GM23338 (cell line): Measurements from ENCODE around the gene CYP21A2. TPM values are rescaled to one million over a fixed set of nuclear protein-coding genes. Genes with fewer than 3 reads are reported as not detected.

Experiments
- ATAC-seq: fragments of 200-7000 bp; cut with Tn5 transposase; 3 replicates; pipeline ENCODE4 v1.9.1; 2020
- DNase-seq: peaks from one replicate; pipeline ENCODE4 v3.0.0-alpha.2; 2015; ENCODE audit warnings: low spot score
- H2AFZ ChIP-seq: fragments of 200-600 bp; sonication (generic); 2 replicates; pipeline ENCODE4 v1.8.0; 2016; ENCODE audit warnings: antibody characterized with exemption, mild to moderate bottlenecking, moderate library complexity
- H3F3A ChIP-seq: fragments of 200-600 bp; sonication (generic); replicated peaks from 2 replicates; pipeline ENCODE4 v1.8.0; 2017; ENCODE audit warnings: antibody characterized with exemption, mixed run types, low read depth
- H3K27ac ChIP-seq: fragments of 200-600 bp; sonication (generic); 2 replicates; pipeline ENCODE4 v1.6.1; 2016; ENCODE audit warnings: low read depth
- H3K27me3 ChIP-seq: fragments of 200-600 bp; sonication (generic); 2 replicates; pipeline ENCODE4 v1.8.0; 2016; ENCODE audit warnings: mild to moderate bottlenecking, mixed run types, moderate library complexity; ENCODE audit not compliant: insufficient read depth
- H3K36me3 ChIP-seq: fragments of 200-600 bp; sonication (generic); 2 replicates; pipeline ENCODE4 v1.8.0; 2016; ENCODE audit warnings: mild to moderate bottlenecking; ENCODE audit not compliant: insufficient read depth
- H3K4me1 ChIP-seq: fragments of 200-600 bp; sonication (generic); 2 replicates; pipeline ENCODE4 v1.8.0; 2016; ENCODE audit warnings: mild to moderate bottlenecking, moderate library complexity; ENCODE audit not compliant: insufficient read depth
- H3K4me2 ChIP-seq: fragments of 200-600 bp; sonication (generic); 2 replicates; pipeline ENCODE4 v1.7.1; 2017; ENCODE audit warnings: mixed run types
- H3K4me3 ChIP-seq: fragments of 200-600 bp; sonication (generic); 2 replicates; pipeline ENCODE4 v1.6.1; 2016; ENCODE audit warnings: mixed run types
- H3K79me2 ChIP-seq: fragments of 200-600 bp; sonication (generic); replicated peaks from 2 replicates; pipeline ENCODE4 v1.8.0; 2017; ENCODE audit warnings: mild to moderate bottlenecking; ENCODE audit not compliant: insufficient read depth
- H3K9me2 ChIP-seq: fragments of 200-600 bp; sonication (generic); 2 replicates; pipeline ENCODE4 v1.8.0; 2017; ENCODE audit not compliant: insufficient read depth
- H4K20me1 ChIP-seq: fragments of 200-600 bp; sonication (generic); replicated peaks from 2 replicates; pipeline ENCODE4 v1.8.0; 2017; ENCODE audit warnings: mild to moderate bottlenecking; ENCODE audit not compliant: insufficient read depth
- H3K27ac Mint-ChIP-seq: 2 replicates; pipeline ENCODE4 v1.8.0; 2020; ENCODE audit warnings: inconsistent platforms, mild to moderate bottlenecking, moderate library complexity, mixed read lengths
- H3K27me3 Mint-ChIP-seq: 3 replicates; pipeline ENCODE4 v1.8.0; 2022; ENCODE audit warnings: low read depth, mild to moderate bottlenecking, moderate library complexity, mixed read lengths, inconsistent platforms; ENCODE audit not compliant: insufficient read depth, poor library complexity
- H3K36me3 Mint-ChIP-seq: 3 replicates; pipeline ENCODE4 v1.8.0; 2021; ENCODE audit warnings: low read depth, mild to moderate bottlenecking, inconsistent platforms, moderate library complexity, mixed read lengths
- H3K4me1 Mint-ChIP-seq: 3 replicates; pipeline ENCODE4 v1.8.0; 2020; ENCODE audit warnings: mild to moderate bottlenecking, inconsistent platforms, mixed read lengths
- H3K4me3 Mint-ChIP-seq: 3 replicates; pipeline ENCODE4 v1.8.0; 2021; ENCODE audit warnings: moderate library complexity, mild to moderate bottlenecking, inconsistent platforms, mixed read lengths
- H3K9me3 Mint-ChIP-seq: 3 replicates; pipeline ENCODE4 v1.8.0; 2020; ENCODE audit warnings: moderate library complexity, mild to moderate bottlenecking, inconsistent platforms, mixed read lengths
- CREB1 ChIP-seq: fragments of 250-450 bp; sonication (Bioruptor Pico); IDR thresholded peaks from 2 replicates; pipeline ENCODE4 v1.5.0; 2020; ENCODE audit warnings: low read depth, mild to moderate bottlenecking, moderate library complexity
- CTCF ChIP-seq, 2 experiments: fragments of 200-600 bp in 1 of 2; sonication (generic) in 1 of 2; conservative IDR thresholded peaks; 2 replicates each; pipeline versions ENCODE4 v1.5.1 to v1.6.1; 2016 to 2017; ENCODE audit warnings: antibody characterized with exemption in 2 of 2, low read depth in 2 of 2, mild to moderate bottlenecking in 2 of 2, moderate library complexity in 1 of 2
- ETS1 ChIP-seq: IDR thresholded peaks from 2 replicates; pipeline ENCODE4 v1.6.1; 2016; ENCODE audit warnings: antibody characterized with exemption
- EZH2 ChIP-seq: fragments of 200-600 bp; sonication (generic); IDR thresholded peaks from one replicate; pipeline ENCODE4 v1.8.0; 2017; ENCODE audit warnings: antibody characterized with exemption, mild to moderate bottlenecking, low read depth; ENCODE audit not compliant: unreplicated experiment
- POLR2AphosphoS5 ChIP-seq: IDR thresholded peaks from 2 replicates; pipeline ENCODE4 v1.6.1; 2016; ENCODE audit warnings: antibody characterized with exemption, low read depth
- ZNF331 ChIP-seq: fragments of 250-450 bp; sonication (Bioruptor Pico); IDR thresholded peaks from 2 replicates; pipeline ENCODE4 v1.5.0; 2020; ENCODE audit warnings: low read depth, mild to moderate bottlenecking, moderate library complexity
- ZNF462 ChIP-seq: fragments of 250-450 bp; sonication (Bioruptor Pico); IDR thresholded peaks from 2 replicates; pipeline ENCODE4 v1.5.0; 2020; ENCODE audit warnings: mild to moderate bottlenecking, moderate library complexity
- polyA plus RNA-seq: library from polyadenylated mRNA; unstranded; fragments of >200 nt; fragmentation: Nextera tagmentation; extraction: Ambion mirVana; gene quantifications from 2 replicates; pipeline ENCODE4 v1.2.1, GENCODE V29; 2016
- total RNA-seq: library from RNA; depleted of rRNA; stranded (reverse); fragments of >200 nt; shearing (Covaris generic); gene quantifications from 2 replicates; pipeline ENCODE4 v1.2.3, GENCODE V29; 2014

The CYP21A2 gene
- total and polyA plus RNA-seq, 2 experiments from 2014 or later, result 0.10 TPM; not detected in 1

GRCh38 chr6:32087574-32088486 is 49.6 kb downstream of the CYP21A2 start:
- no peaks in the 10 kb centered on the region for H3K79me2 ChIP-seq
- peak; percentile 94 for ATAC-seq
- H3K4me2 ChIP-seq, result peak overlapping the region; percentile 73
- peak; percentile 97 for DNase-seq
- H3K27me3 ChIP-seq, result peaks cover 11% of the 10 kb centered on the region
- H4K20me1 ChIP-seq, result no peaks in the 10 kb centered on the region
- H3F3A ChIP-seq, result no peaks in the 10 kb centered on the region
- peak overlapping the region; percentile 95 for H2AFZ ChIP-seq
- H3K4me1 ChIP-seq, result peaks cover 3% of the 10 kb centered on the region; the same call in 1 of the 2 replicates
- H3K27ac ChIP-seq, result no peak overlapping the region
- no peaks in the 10 kb centered on the region; the same call in 2 of the 3 replicates for H3K9me3 Mint-ChIP-seq
- peaks cover 16% of the 10 kb centered on the region for H3K4me1 Mint-ChIP-seq
- TF ChIP-seq CTCF (conservative IDR thresholded peaks at IDR 0.05; ENCODE audit: low read depth in 2 of 2), result peak; percentile 29 to 84; a peak in 3 of 4 replicates
- no peak for TF ChIP-seq ZNF331
- no peak for TF ChIP-seq EZH2
- TF ChIP-seq CREB1 (CRISPR knock-in tag), result peak; percentile 39; the same call in 1 of the 2 replicates
- no peaks in the 10 kb centered on the region; the same call in 2 of the 3 replicates for H3K36me3 Mint-ChIP-seq
- no peak overlapping the region; the same call in 1 of the 2 replicates for H3K27ac Mint-ChIP-seq
- H3K36me3 ChIP-seq, result no peaks in the 10 kb centered on the region
- no peaks in the 10 kb centered on the region for H3K9me2 ChIP-seq
- peak overlapping the region; percentile 62 for H3K4me3 Mint-ChIP-seq
- H3K27me3 Mint-ChIP-seq, result peaks cover 24% of the 10 kb centered on the region
- H3K4me3 ChIP-seq, result peak overlapping the region; percentile 55

GRCh38 chr6:32088487-32089049 is 50.4 kb downstream of the CYP21A2 start:
- H3K36me3 Mint-ChIP-seq, result no peaks in the 10 kb centered on the region; the same call in 2 of the 3 replicates
- Histone ChIP-seq H3K9me2 (no peaks in the 10 kb centered on the region), H3K27me3 (peaks cover 11% of the 10 kb centered on the region), H3K4me1 (peaks cover 3% of the 10 kb centered on the region; the same call in 1 of the 2 replicates), H3K36me3 (no peaks in the 10 kb centered on the region), H3F3A (no peaks in the 10 kb centered on the region), H3K79me2 (no peaks in the 10 kb centered on the region), H3K27ac (no peak overlapping the region), H3K4me2 (peak overlapping the region; percentile 73), H4K20me1 (no peaks in the 10 kb centered on the region), H2AFZ (peak overlapping the region; percentile 95), H3K4me3 (peak overlapping the region; percentile 55; the same call in 1 of the 2 replicates)
- H3K27ac Mint-ChIP-seq, result no peak overlapping the region; the same call in 1 of the 2 replicates
- H3K9me3 Mint-ChIP-seq, result no peaks in the 10 kb centered on the region; the same call in 2 of the 3 replicates
- peaks cover 16% of the 10 kb centered on the region for H3K4me1 Mint-ChIP-seq
- peak overlapping the region; percentile 62 for H3K4me3 Mint-ChIP-seq
- DNase-seq (no peak), ATAC-seq (peak; percentile 33)
- peaks cover 22% of the 10 kb centered on the region for H3K27me3 Mint-ChIP-seq
- TF ChIP-seq ZNF462 (CRISPR knock-in tag), result no peak
- TF ChIP-seq ETS1, result no peak
- TF ChIP-seq POLR2AphosphoS5, result no peak
- no peak for TF ChIP-seq EZH2
- no peak for TF ChIP-seq ZNF331
- TF ChIP-seq CREB1 (CRISPR knock-in tag), result no peak
